HTR-8/SVneo (cell line): ENCODE measurements around the gene DNAH3.
A peak's percentile ranks its signal among the peaks of the same experiment; 100 is the strongest.

Experiments
- DNase-seq: peaks from one replicate; pipeline ENCODE4 v3.0.0; 2011; ENCODE audit warnings: low spot score, mixed read lengths; ENCODE audit not compliant: insufficient read length
- FAIRE-seq: peaks from 2 replicates; lab custom pipeline; 2011; peaks lifted over from hg19 to GRCh38; lab: Jason Lieb, UNC

DNAH3 gene

GRCh38 chr16:20920799-20921198 lies 229.8 kb downstream of the DNAH3 start:
- DNase-seq (no peak), FAIRE-seq (no peak)

DNA sequence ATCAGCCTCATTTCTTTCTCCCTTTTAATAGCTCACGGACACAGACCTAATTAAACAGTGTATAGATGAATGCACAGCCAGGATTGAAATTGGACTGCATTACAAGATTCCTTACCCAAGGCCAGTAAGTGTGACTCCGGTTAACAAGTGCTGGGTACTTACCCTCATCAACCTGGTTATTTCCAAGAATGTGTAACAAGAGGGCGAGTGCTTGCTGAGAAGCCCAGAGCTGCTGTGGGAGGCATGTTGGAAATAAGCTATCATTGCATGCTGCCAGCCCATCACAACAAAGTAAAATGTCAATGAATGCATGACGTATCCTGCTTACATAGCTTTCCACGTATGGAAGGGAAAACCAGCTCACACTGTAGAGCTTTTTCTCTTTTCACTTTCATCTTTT lies 230.6 kb downstream of the DNAH3 start:
- FAIRE-seq (no peak), DNase-seq (no peak)

DNA sequence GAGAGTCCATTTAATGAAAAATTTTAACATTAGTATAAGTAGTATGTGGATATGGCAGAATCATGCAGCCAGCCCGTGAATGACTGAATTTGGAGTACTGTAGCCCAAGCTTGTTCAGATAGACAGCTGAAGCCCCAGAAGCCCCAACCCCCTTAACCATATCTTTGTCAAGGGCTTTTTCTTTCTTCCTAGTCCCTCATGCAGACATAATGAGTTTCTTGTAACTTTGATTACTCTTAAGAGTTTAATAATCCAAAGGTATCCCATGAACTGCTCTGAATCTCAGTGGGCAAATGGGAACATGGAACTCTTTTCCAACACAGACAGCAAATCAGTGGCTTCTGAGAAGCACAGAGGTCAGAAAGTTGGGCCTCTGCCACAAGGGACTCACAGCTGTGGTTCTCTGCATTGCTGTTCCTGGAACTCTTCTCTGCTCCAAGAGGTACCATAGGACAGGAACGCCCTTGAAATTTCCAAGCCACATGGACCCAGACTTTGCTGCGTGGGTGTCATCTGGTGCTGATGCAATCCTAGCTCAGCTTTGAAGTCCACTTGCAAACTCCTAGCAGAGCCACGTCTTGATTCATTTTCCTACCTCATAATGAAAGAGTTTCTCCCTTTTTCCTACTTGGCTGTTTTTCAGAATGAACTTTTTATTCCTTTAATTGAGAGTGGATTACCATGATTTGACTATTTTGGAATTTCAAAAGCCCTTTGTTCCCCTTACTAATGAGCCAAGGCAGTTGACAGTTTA lies 232.0 kb downstream of the DNAH3 start:
- DNase-seq (no peak), FAIRE-seq (no peak)

GRCh38 chr16:20916942-20917341 lies 233.7 kb downstream of the DNAH3 start:
- DNase-seq = no peak

DNA sequence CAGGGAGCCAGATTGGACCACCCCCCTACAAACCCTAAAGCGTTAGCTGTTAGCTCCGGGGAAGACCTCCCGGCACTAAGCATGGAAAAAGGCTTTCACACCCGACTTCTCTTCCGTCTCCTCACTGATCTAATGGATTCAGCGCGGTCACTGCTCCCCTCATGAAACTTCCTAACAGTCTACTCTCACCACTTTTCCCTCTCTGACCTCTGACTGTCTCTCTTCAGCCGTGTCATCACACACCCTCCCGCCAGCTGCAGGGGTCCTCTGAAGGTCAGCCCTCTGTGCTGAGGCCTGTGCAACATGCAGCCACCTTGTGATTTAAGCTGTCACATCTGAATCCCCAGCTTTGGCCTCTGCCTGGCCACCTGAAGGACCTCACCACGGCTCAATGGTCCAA lies 234.4 kb downstream of the DNAH3 start:
- DNase-seq (no peak), FAIRE-seq (no peak)

More at GRCh38 chr16:20916942-20917341, 233.7 kb downstream of the DNAH3 start:
- no peak for FAIRE-seq

GRCh38 chr16:20911361-20911760 lies 239.3 kb downstream of the DNAH3 start:
- DNase-seq (no peak), FAIRE-seq (no peak)

GRCh38 chr16:20910781-20911321 lies 239.8 kb downstream of the DNAH3 start:
- FAIRE-seq = no peak

DNA sequence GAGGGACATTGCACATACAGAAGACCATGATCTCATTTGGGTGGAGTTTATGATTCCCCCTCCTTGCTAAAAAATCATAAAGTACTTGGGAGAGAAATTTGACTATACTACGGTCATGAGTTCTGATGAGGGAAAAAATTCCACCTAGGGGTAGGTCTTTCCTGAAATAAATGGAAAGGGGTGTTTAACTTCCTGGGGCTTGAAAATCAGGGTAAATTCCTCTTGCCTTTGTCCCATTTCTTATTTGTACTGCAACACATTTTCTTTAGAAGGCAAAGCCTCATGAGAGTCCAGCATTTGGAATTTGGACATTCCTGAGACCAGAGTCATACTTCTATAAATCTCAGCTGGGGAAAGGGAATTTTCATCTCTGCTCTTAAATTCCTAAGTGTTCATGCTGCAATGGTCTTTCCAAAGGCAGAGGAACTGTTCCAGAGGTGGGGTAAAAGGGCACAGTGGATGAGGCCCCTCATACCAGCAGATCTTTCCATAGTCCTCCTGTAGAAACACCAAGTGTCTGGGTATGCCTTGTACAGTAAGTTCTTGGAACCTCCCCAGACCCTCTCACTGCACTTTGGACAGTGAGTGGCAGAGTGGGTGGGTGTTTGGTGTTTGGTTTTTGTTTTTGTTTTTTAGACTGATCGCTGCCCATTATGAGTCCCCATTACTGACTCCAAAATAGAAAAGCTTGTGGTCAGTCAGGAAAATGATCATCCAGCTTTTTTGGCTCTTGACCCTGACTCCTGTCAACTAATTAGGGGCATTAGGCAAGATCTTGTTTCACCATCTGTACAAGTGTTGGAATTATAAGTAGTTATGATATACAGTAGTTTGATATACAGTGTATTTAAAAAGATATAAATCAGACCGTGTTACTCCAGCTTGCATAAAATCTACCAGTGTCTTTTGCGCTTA lies 244.0 kb downstream of the DNAH3 start:
- DNase-seq = peak; percentile 43

More at GRCh38 chr16:20910781-20911321, 239.8 kb downstream of the DNAH3 start:
- DNase-seq = no peak

GRCh38 chr16:20905576-20905975 lies 245.1 kb downstream of the DNAH3 start:
- DNase-seq (no peak), FAIRE-seq (no peak)

More for the DNA sequence above, 244.0 kb downstream of the DNAH3 start:
- no peak for FAIRE-seq

- DNase-seq (no peak), FAIRE-seq (no peak)
Measured at GRCh38 chr16:20904507-20905081, 246.1 kb downstream of the DNAH3 start.

DNA sequence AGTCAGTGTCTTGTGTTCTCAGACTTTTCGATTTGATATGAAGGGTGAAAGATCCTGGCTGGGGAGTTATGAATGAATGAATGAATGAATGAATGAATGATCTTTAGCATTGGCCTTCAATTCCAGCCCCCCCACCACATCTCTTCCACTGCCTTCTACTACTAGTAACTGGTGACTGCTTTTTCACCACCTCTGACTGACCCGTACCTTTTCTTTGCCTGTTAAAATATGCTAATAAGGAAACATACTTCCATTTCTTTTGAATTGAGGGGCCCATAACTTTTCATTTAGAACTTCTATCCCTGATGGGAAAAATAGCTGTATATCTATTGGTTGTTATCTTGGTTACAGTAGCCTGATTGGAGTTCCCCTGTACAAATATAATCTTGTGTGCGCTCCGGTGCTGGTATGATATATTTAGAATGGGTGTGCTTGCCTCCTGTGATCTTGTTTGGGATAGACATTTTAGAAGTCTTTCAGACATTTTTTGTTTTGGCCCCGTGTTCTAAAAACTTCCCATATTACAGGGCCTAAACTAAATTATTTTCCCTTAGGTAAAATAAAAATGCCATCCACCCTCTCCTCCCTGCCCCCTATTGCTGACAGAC lies 246.6 kb downstream of the DNAH3 start:
- no peak for DNase-seq
- FAIRE-seq = no peak

- DNase-seq (no peak), FAIRE-seq (no peak)
Measured at GRCh38 chr16:20903116-20903898, 247.3 kb downstream of the DNAH3 start.

- no peak for FAIRE-seq
- DNase-seq = no peak
Measured at GRCh38 chr16:20902426-20902825, 248.2 kb downstream of the DNAH3 start.

- DNase-seq (no peak), FAIRE-seq (no peak)
Measured at GRCh38 chr16:20901436-20902112, 249.1 kb downstream of the DNAH3 start.

- FAIRE-seq = no peak
- no peak for DNase-seq
Measured at GRCh38 chr16:20901068-20901435, 249.6 kb downstream of the DNAH3 start.

DNA sequence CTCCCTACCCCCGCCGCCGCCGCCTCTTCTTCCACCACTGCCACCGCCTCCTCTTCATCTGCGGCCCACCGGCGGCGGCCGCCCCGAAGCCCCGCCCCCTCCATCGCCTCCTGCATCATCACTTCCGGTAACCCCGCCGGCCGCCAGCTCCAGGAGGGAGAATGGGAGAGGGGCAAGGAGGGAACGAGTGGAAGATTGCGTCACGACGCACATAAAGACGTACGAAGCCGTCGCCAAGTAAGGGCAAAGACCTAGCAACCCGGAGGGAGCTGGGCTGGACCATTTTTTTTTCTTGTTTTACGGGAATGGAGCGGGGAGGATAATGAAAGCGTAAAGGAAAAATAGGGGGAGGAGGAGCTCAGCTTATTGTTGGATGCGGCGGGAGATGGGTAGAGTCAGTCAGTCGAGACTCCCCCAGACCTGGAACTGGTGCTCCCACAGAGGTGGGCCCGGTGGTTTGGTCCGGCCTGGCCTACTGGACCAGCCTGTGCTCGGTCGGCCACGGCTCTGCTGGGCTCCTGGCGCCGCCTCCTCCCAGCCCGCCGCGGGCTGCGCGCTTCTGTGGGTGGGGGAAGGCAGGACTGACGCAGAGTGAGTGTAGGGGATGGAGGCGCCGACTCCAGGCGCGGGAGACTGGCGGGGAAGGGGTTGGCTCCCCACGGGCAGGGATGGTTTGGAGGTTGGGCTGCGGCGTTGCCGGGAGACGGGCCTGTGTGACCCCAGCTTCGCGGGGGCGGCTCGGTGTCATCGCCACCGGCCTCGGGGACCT lies 250.2 kb downstream of the DNAH3 start, which contains the start of the genes DCUN1D3 and LYRM1:
Gene DCUN1D3 (minus strand): TSS at position 60 of the 769 bp plus-strand sequence. CDS start 37,820 bp downstream, outside the sequence.
Gene LYRM1 (plus strand): TSS at position 473 of the 769 bp plus-strand sequence. CDS start 14,785 bp downstream, outside the sequence.
- FAIRE-seq (no peak), DNase-seq (peak; percentile 90)

- DNase-seq (no peak), FAIRE-seq (no peak)
Measured at GRCh38 chr16:20899477-20900298, 251.0 kb downstream of the DNAH3 start.
